OCI-LY7 (cell line): ENCODE data around the gene NPC2.

Experiments
- CTCF ChIP-seq: fragments of 200-600 bp; sonication (generic); conservative IDR thresholded peaks from 2 replicates; pipeline ENCODE4 v1.5.1; 2014; ENCODE audit warnings: mild to moderate bottlenecking, antibody characterized with exemption, low read length, moderate library complexity, mixed read lengths
- EZH2phosphoT487 ChIP-seq: fragments of 200-600 bp; sonication (generic); IDR thresholded peaks from 2 replicates; pipeline ENCODE4 v1.6.1; 2018; ENCODE audit warnings: low read depth, borderline replicate concordance, mild to moderate bottlenecking, mixed run types, antibody characterized with exemption, low read length, moderate library complexity, mixed read lengths

DNA sequence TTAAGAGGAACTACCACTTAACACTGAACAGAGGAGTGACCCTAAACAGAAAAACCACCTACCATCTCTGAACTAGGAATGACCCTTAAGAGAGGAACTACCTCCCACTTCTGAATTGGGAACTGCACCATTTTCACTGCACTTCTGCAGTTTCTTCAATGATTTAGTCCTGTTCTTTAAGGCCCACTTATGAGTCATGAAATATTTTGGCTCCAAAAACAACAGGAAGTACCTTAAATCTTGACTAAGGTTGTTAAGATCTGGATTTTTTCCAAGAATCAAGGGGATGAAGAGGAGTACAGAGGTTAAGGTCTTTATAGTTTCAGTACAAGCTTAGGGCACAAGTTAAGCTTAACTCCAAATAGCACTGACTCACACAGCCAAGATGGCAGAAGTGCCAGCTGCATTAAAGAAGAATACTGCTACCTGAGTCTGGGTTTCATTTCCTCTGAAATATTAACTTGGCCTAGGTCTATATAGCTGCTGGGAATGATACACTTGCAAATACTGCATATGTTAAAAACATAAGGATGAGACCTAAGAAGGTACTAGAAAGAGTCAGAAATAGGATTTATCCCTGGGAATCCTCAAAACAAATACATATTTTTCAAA, 4.2 kb downstream of the NPC2 start:
- no peak for TF ChIP-seq CTCF
- TF ChIP-seq EZH2phosphoT487: no peak
